ENCODE results near the gene ARMC9. TPM values are rescaled to one million over a fixed set of nuclear protein-coding genes. Genes with fewer than 3 reads are reported as not detected.
A peak's percentile ranks its signal among the peaks of the same experiment; 100 is the strongest.

ARMC9 gene
- total RNA-seq, 3 donors from 2014 or later = 10.9 to 32.2 (median 11.9) TPM

- peak; percentile 15 for ATAC-seq
- Histone ChIP-seq H3K4me3 (no peak overlapping the region), H3K36me3 (ENCODE audit: low read depth) (no peaks in the 10 kb centered on the region), H3K9me3 (no peaks in the 10 kb centered on the region), H3K4me1 (ENCODE audit: low read depth) (peaks cover 43% of the 10 kb centered on the region)
- intact Hi-C loops (cut with DNase I, micrococcal nuclease) = no loop called here
- peak in 1 of 3 donors; percentile 56 for DNase-seq
- no peak for TF ChIP-seq CTCF (IDR thresholded peaks at IDR 0.05)
Observed at GRCh38 chr2:231241755-231242507, 43.5 kb downstream of the ARMC9 start.

DNA sequence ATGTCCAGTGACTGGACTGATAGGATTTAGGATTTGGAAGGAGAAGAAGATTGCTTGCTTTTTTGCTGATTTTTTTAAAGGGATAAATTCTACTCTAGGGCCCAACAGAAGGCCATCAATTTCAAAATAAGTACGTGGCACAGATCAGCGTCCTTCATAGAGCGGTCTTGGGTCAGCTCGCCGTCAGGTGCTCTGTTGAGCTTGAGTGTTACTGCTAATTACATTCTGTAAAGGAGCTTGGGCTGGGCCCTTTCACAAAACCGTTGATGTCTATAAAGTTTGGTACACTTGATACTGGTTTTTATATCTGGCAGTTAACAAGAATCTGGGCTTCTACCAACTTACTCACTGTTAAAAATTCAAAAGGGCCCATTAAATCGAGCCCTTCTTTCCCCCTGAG is 45.4 kb downstream of the ARMC9 start:
- H3K9me3 ChIP-seq = no peaks in the 10 kb centered on the region
- H3K4me1 ChIP-seq (ENCODE audit: low read depth) = peaks cover 43% of the 10 kb centered on the region
- intact Hi-C loops (cut with DNase I, micrococcal nuclease) = no loop called here
- ATAC-seq = peak; percentile 51
- no peaks in the 10 kb centered on the region for H3K36me3 ChIP-seq (ENCODE audit: low read depth)
- TF ChIP-seq CTCF (IDR thresholded peaks at IDR 0.05) = no peak
- no peak for DNase-seq
- no peak overlapping the region for H3K4me3 ChIP-seq

- H3K9me3 ChIP-seq = no peaks in the 10 kb centered on the region
- ATAC-seq = peak; percentile 75
- H3K4me3 ChIP-seq = no peak overlapping the region
- intact Hi-C loops (cut with DNase I, micrococcal nuclease) = no loop called here
- DNase-seq = peak; percentile 60 to 71 (median 66)
- peaks cover 43% of the 10 kb centered on the region for H3K4me1 ChIP-seq (ENCODE audit: low read depth)
- no peak for TF ChIP-seq CTCF (IDR thresholded peaks at IDR 0.05)
- no peaks in the 10 kb centered on the region for H3K36me3 ChIP-seq (ENCODE audit: low read depth)
Observed at GRCh38 chr2:231244382-231245248, 46.2 kb downstream of the ARMC9 start.

- peak; percentile 69 for ATAC-seq
- H3K36me3 ChIP-seq (ENCODE audit: low read depth) = no peaks in the 10 kb centered on the region
- intact Hi-C loops (cut with DNase I, micrococcal nuclease) = no loop called here
Observed at GRCh38 chr2:231245249-231246094, 47.0 kb downstream of the ARMC9 start.

More at GRCh38 chr2:231245249-231246094, 47.0 kb downstream of the ARMC9 start:
- H3K4me3 ChIP-seq = no peak overlapping the region
- peaks cover 43% of the 10 kb centered on the region for H3K4me1 ChIP-seq (ENCODE audit: low read depth)
- H3K9me3 ChIP-seq = no peaks in the 10 kb centered on the region
- peak in 2 of 3 donors; percentile 65 to 75 for DNase-seq
- no peak for TF ChIP-seq CTCF (IDR thresholded peaks at IDR 0.05)
